Body of pancreas (tissue), 4 donors: ENCODE results near the gene UQCC2.

ENCODE experiments used
- POLR2A ChIP-seq, 3 donors: fragments of 450-650 bp; IDR thresholded peaks; one replicate each; pipeline ENCODE4 v1.6.1; 2016; ENCODE audit warnings: antibody characterized with exemption in 3 of 3, mild to moderate bottlenecking in 2 of 3
- TF ChIP-seq, protein P1 (sequence below), 7 experiments: fragments of 450-650 bp in 4 of 7; fragments of 200-600 bp in 3 of 7; sonication (generic) in 3 of 7; IDR thresholded peaks; one replicate each; pipeline ENCODE4 v1.5.1; 2016 to 2019; ENCODE audit warnings: antibody characterized with exemption in 7 of 7

DNA sequence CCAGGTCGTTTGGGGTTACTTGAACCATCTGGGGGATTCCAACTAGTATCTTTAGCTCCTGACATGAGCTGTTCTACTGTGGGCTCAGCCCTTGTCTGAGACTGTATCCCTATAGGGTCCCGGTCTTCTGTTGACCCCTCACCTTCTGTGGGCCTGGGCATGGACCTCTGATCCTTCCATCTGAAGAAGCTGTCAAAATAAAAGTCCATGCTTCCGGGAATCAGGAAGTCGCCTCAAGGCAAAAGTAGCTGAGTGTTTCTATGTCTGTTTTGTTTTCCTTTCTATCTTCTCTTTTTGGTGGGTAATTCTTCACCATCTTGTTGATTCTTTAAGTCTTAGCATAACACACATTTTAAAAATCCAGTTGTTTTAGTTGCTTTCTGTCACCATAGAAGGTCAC is 60.1 kb downstream of the UQCC2 start:
- TF ChIP-seq, protein P1, sequence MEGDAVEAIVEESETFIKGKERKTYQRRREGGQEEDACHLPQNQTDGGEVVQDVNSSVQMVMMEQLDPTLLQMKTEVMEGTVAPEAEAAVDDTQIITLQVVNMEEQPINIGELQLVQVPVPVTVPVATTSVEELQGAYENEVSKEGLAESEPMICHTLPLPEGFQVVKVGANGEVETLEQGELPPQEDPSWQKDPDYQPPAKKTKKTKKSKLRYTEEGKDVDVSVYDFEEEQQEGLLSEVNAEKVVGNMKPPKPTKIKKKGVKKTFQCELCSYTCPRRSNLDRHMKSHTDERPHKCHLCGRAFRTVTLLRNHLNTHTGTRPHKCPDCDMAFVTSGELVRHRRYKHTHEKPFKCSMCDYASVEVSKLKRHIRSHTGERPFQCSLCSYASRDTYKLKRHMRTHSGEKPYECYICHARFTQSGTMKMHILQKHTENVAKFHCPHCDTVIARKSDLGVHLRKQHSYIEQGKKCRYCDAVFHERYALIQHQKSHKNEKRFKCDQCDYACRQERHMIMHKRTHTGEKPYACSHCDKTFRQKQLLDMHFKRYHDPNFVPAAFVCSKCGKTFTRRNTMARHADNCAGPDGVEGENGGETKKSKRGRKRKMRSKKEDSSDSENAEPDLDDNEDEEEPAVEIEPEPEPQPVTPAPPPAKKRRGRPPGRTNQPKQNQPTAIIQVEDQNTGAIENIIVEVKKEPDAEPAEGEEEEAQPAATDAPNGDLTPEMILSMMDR (IDR thresholded peaks at IDR 0.05): no peak
- TF ChIP-seq POLR2A (IDR thresholded peaks at IDR 0.05): no peak
